IMR-90 (cell line): Measurements from ENCODE around the gene FBXL7. TPM values are rescaled to one million over a fixed set of nuclear protein-coding genes. Genes with fewer than 3 reads are reported as not detected.

Experiments used
- ATAC-seq: fragments of 200-7000 bp; cut with Tn5 transposase; 2 replicates; pipeline ENCODE4 v1.9.1; 2020; ENCODE audit warnings: low read depth, mild to moderate bottlenecking, moderate library complexity
- BruUV-seq: library from RNA; stranded (reverse); fragments of 400-500 nt; replicated peaks from 2 replicates; lab custom pipeline; 2021; lab: Mats Ljungman, UMichigan
- CTCF ChIA-PET: fragments of 300-600 bp; formaldehyde crosslinking; extraction: SDS; loops from one replicate; lab custom pipeline; 2021; ENCODE audit warnings: antibody characterized with exemption; lab: Yijun Ruan, JAX
- POLR2A ChIA-PET: fragments of 300-600 bp; sonication (Branson Sonifier 250); formaldehyde crosslinking; loops from one replicate; lab custom pipeline; 2022; ENCODE audit warnings: antibody characterized with exemption; ENCODE audit not compliant: unreplicated experiment; lab: Charles Lee
- DNase-seq: peaks from one replicate; pipeline ENCODE4 v3.0.0; 2013
- H2AFZ ChIP-seq: replicated peaks from 2 replicates; pipeline ENCODE3; 2013; ENCODE audit warnings: low read length, mild to moderate bottlenecking; ENCODE audit not compliant: poor library complexity
- H2AK5ac ChIP-seq: 2 replicates; pipeline ENCODE4 v1.6.1; 2013; ENCODE audit warnings: low read depth, low read length, inconsistent platforms
- H2AK9ac ChIP-seq: replicated peaks from 2 replicates; pipeline ENCODE3; 2013; ENCODE audit warnings: mild to moderate bottlenecking, low read depth, low read length, moderate library complexity; ENCODE audit not compliant: poor library complexity
- H2BK120ac ChIP-seq: 2 replicates; pipeline ENCODE4 v1.6.1; 2013; ENCODE audit warnings: low read depth, low read length, inconsistent platforms
- H2BK15ac ChIP-seq: 3 replicates; pipeline ENCODE4 v1.6.1; 2013; ENCODE audit warnings: low read depth, low read length, inconsistent platforms
- H2BK20ac ChIP-seq: 2 replicates; pipeline ENCODE4 v1.6.1; 2013; ENCODE audit warnings: low read depth, mild to moderate bottlenecking, inconsistent platforms, low read length, moderate library complexity
- H2BK5ac ChIP-seq: 2 replicates; pipeline ENCODE4 v1.6.1; 2013; ENCODE audit warnings: mild to moderate bottlenecking, low read depth, low read length, inconsistent platforms; ENCODE audit not compliant: poor library complexity, severe bottlenecking
- H3K14ac ChIP-seq: replicated peaks from 2 replicates; pipeline ENCODE4 v1.6.1; 2013; ENCODE audit warnings: low read depth, low read length, inconsistent platforms
- H3K18ac ChIP-seq: 2 replicates; pipeline ENCODE4 v1.6.1; 2013; ENCODE audit warnings: low read depth, low read length, control low read depth
- H3K23ac ChIP-seq: 2 replicates; pipeline ENCODE4 v1.6.1; 2013; ENCODE audit warnings: low read depth, low read length, inconsistent platforms
- H3K27ac ChIP-seq: 2 replicates; pipeline ENCODE4 v1.5.1; 2013; ENCODE audit warnings: mild to moderate bottlenecking, control low read depth, low read length; ENCODE audit not compliant: insufficient read depth
- H3K27me3 ChIP-seq: 2 replicates; pipeline ENCODE4 v1.6.1; 2013; ENCODE audit warnings: low read length; ENCODE audit not compliant: control insufficient read depth, insufficient read depth
- H3K36me3 ChIP-seq: 2 replicates; pipeline ENCODE4 v1.6.1; 2013; ENCODE audit warnings: low read length, mixed read lengths; ENCODE audit not compliant: control insufficient read depth, insufficient read depth
- H3K4ac ChIP-seq: 2 replicates; pipeline ENCODE4 v1.6.1; 2013; ENCODE audit warnings: low read depth, low read length, inconsistent platforms
- H3K4me1 ChIP-seq: 2 replicates; pipeline ENCODE4 v1.6.1; 2013; ENCODE audit warnings: low read length, mixed read lengths; ENCODE audit not compliant: control insufficient read depth, insufficient read depth
- H3K4me2 ChIP-seq: 2 replicates; pipeline ENCODE4 v1.6.1; 2013; ENCODE audit warnings: low read depth, mild to moderate bottlenecking, control low read depth, low read length, moderate library complexity
- H3K4me3 ChIP-seq: 2 replicates; pipeline ENCODE4 v1.5.1; 2013; ENCODE audit warnings: low read depth, mild to moderate bottlenecking, control low read depth, low read length, moderate library complexity; ENCODE audit not compliant: insufficient read depth
- H3K56ac ChIP-seq: 2 replicates; pipeline ENCODE4 v1.6.1; 2013; ENCODE audit warnings: low read length, inconsistent platforms; ENCODE audit not compliant: insufficient read depth; ENCODE audit errors: extremely low read depth
- H3K79me1 ChIP-seq, 2 experiments: 2 replicates each; pipeline ENCODE4 v1.6.1; 2013; ENCODE audit warnings: low read length in 2 of 2, inconsistent platforms in 1 of 2, low read depth in 1 of 2
- H3K9ac ChIP-seq: 2 replicates; pipeline ENCODE4 v1.6.1; 2013; ENCODE audit warnings: low read depth, low read length, control low read depth
- H3K9me1 ChIP-seq: 2 replicates; pipeline ENCODE4 v1.6.1; 2013; ENCODE audit warnings: low read length, inconsistent platforms; ENCODE audit not compliant: insufficient read depth
- H3K9me3 ChIP-seq: 2 replicates; pipeline ENCODE4 v1.6.1; 2013; ENCODE audit warnings: low read length; ENCODE audit not compliant: control insufficient read depth, insufficient read depth
- H4K20me1 ChIP-seq: 2 replicates; pipeline ENCODE4 v1.6.1; 2013; ENCODE audit warnings: low read length, inconsistent platforms; ENCODE audit not compliant: insufficient read depth
- H4K5ac ChIP-seq: 2 replicates; pipeline ENCODE4 v1.6.1; 2013; ENCODE audit warnings: mild to moderate bottlenecking, low read depth, low read length, control low read depth
- H4K8ac ChIP-seq, 2 experiments: 2 replicates each; pipeline ENCODE4 v1.6.1; 2013; ENCODE audit warnings: low read depth in 2 of 2, low read length in 2 of 2, control low read depth in 1 of 2, inconsistent platforms in 1 of 2
- H4K91ac ChIP-seq: 2 replicates; pipeline ENCODE4 v1.6.1; 2013; ENCODE audit warnings: low read depth, low read length, inconsistent platforms; ENCODE audit not compliant: insufficient read depth
- BHLHE40 ChIP-seq: fragments of 150-350 bp; IDR thresholded peaks from 2 replicates; pipeline ENCODE4 v1.6.1; 2016; ENCODE audit warnings: mild to moderate bottlenecking, low read depth, low read length
- CEBPB ChIP-seq: IDR thresholded peaks from 2 replicates; pipeline ENCODE4 v1.6.1; 2012; ENCODE audit warnings: low read depth, low read length, improper control_type of control experiment
- ELK1 ChIP-seq: fragments of 150-350 bp; IDR thresholded peaks from 2 replicates; pipeline ENCODE4 v1.6.1; 2016; ENCODE audit warnings: low read depth, mild to moderate bottlenecking, low read length, moderate library complexity, borderline replicate concordance
- FOS ChIP-seq: fragments of 150-350 bp; IDR thresholded peaks from 2 replicates; pipeline ENCODE4 v1.6.1; 2016; ENCODE audit warnings: low read depth, low read length
- MXI1 ChIP-seq: IDR thresholded peaks from 2 replicates; pipeline ENCODE4 v1.6.1; 2012; ENCODE audit warnings: low read depth, mild to moderate bottlenecking, low read length, moderate library complexity, borderline replicate concordance
- NFE2L2 ChIP-seq: fragments of 150-350 bp; IDR thresholded peaks from 2 replicates; pipeline ENCODE4 v1.6.1; 2016; ENCODE audit warnings: low read depth, mild to moderate bottlenecking, low read length
- RCOR1 ChIP-seq: IDR thresholded peaks from 2 replicates; pipeline ENCODE4 v1.6.1; 2012; ENCODE audit warnings: mild to moderate bottlenecking, low read length, improper control_type of control experiment; ENCODE audit not compliant: insufficient replicate concordance
- RFX5 ChIP-seq: IDR thresholded peaks from 2 replicates; pipeline ENCODE4 v1.8.0; 2012; ENCODE audit warnings: low read depth, mild to moderate bottlenecking, low read length, moderate library complexity
- SMC3 ChIP-seq: fragments of 150-350 bp; IDR thresholded peaks from 2 replicates; pipeline ENCODE4 v1.6.1; 2016; ENCODE audit warnings: low read depth, mild to moderate bottlenecking, antibody characterized with exemption, low read length, moderate library complexity
- USF2 ChIP-seq: fragments of 150-350 bp; IDR thresholded peaks from 2 replicates; pipeline ENCODE4 v1.6.1; 2017; ENCODE audit warnings: mild to moderate bottlenecking, antibody characterized with exemption, low read length, low read depth
- WGBS, 2 experiments: methylation state at CpG; one replicate each; pipeline versions ENCODE4 v1.1.5 to v1.1.7; 2013; ENCODE audit warnings: missing lambda C conversion rate in 2 of 2; ENCODE audit not compliant: insufficient read length in 1 of 2; ENCODE audit errors: extremely low coverage in 2 of 2; 5-methylcytosine and 5-hydroxymethylcytosine counted together
- dilution Hi-C: fragments of 300-500 bp; cut with HindIII; formaldehyde crosslinking; loops from one replicate; pipeline ENCODE4 v1.14.3; 2018; ENCODE audit warnings: low sequenced_read_pairs; ENCODE audit not compliant: unreplicated experiment
- in situ Hi-C: fragments of 300-500 bp; cut with MboI; formaldehyde crosslinking; loops from 3 replicates; pipeline ENCODE4 v1.14.3; 2019; ENCODE audit warnings: low sequenced_read_pairs, inconsistent platforms, mixed read lengths
- intact Hi-C: fragments of 100-400 bp; cut with micrococcal nuclease; formaldehyde crosslinking; loops from 2 replicates; pipeline ENCODE4 v1.10.0; 2022
- polyA plus RNA-seq, 3 experiments: library from polyadenylated mRNA; depleted of rRNA; stranded (reverse); fragments of >200 nt; gene quantifications; 2 replicates each; pipeline ENCODE4 v1.2.3, GENCODE V29; 2012; ENCODE audit warnings: low replicate concordance in 1 of 3
- total RNA-seq: library from RNA; depleted of rRNA; stranded (reverse); fragments of >200 nt; gene quantifications from 2 replicates; pipeline ENCODE4 v1.2.3, GENCODE V29; 2012

The FBXL7 gene
- total and polyA plus RNA-seq, 2 of the 4 experiments (the other 2 are of a cell fraction): 4.1 to 10.2 TPM

GRCh38 chr5:15571618-15572017 is 71.6 kb downstream of the FBXL7 start:
- intact Hi-C loops (no loop called here), in situ Hi-C loops (no loop called here), dilution Hi-C loops (no loop called here)
- Histone ChIP-seq H2AK9ac (no peak overlapping the region), H2AK5ac (no peak overlapping the region), H4K91ac (no peak overlapping the region), H3K27me3 (no peaks in the 10 kb centered on the region), H4K20me1 (0 out of 2 replicates have a peak, but pooled peaks cover 3% of the 10 kb centered on the region), H3K9ac (no peak overlapping the region), H3K9me1 (peaks cover 3% of the 10 kb centered on the region; the same call in 1 of the 2 replicates), H3K14ac (no peak overlapping the region), H3K4me1 (peaks cover 5% of the 10 kb centered on the region; the same call in 1 of the 2 replicates), H2BK5ac (no peak overlapping the region), H3K18ac (no peak overlapping the region), H3K4me3 (no peak overlapping the region), H3K79me1 (peaks cover 19 to 25% of the 10 kb centered on the region in 2 experiments), H3K9me3 (no peaks in the 10 kb centered on the region), H2BK120ac (no peak overlapping the region), H3K4me2 (no peak overlapping the region), H3K56ac (no peak overlapping the region), H3K27ac (no peak overlapping the region), H4K8ac (no peak overlapping the region), H2AFZ (no peak overlapping the region), H2BK20ac (no peak overlapping the region), H2BK15ac (no peak overlapping the region), H3K36me3 (no peaks in the 10 kb centered on the region), H3K4ac (no peak overlapping the region), H4K5ac (no peak overlapping the region), H3K23ac (no peak overlapping the region)
- no peak for TF ChIP-seq MXI1
- TF ChIP-seq RCOR1: no peak
- no peak for TF ChIP-seq USF2
- no peak for TF ChIP-seq NFE2L2
- TF ChIP-seq FOS: no peak
- no peak for TF ChIP-seq ELK1
- TF ChIP-seq CEBPB: no peak
- TF ChIP-seq BHLHE40: no peak
- TF ChIP-seq RFX5: no peak
- TF ChIP-seq SMC3: no peak
- DNase-seq: no peak
- no peak for ATAC-seq
- WGBS, 2 experiments: no CpG with 5 or more reads among the region's 7 CpGs
- BruUV-seq: no TSS peak
- ChIA-PET POLR2A (no interaction called here), CTCF (no interaction called here)
